H9 (cell line): ENCODE results near the gene CNOT11. TPM values are rescaled to one million over a fixed set of nuclear protein-coding genes. Genes with fewer than 3 reads are reported as not detected.

Experiments used
- DNase-seq: peaks from one replicate; pipeline ENCODE4 v3.0.0-alpha.2; 2017
- H2AFZ ChIP-seq: one replicate; pipeline ENCODE4 v1.6.1; 2013; ENCODE audit warnings: mild to moderate bottlenecking, low read length, control low read depth, moderate library complexity
- H2AK5ac ChIP-seq: 2 replicates; pipeline ENCODE4 v1.6.1; 2013; ENCODE audit warnings: low read length, control low read depth, mixed read lengths; ENCODE audit not compliant: insufficient read length
- H2BK120ac ChIP-seq: one replicate; pipeline ENCODE4 v1.6.1; 2013; ENCODE audit warnings: low read depth, mild to moderate bottlenecking, low read length, control low read depth, inconsistent platforms; ENCODE audit not compliant: poor library complexity, severe bottlenecking
- H2BK12ac ChIP-seq: 2 replicates; pipeline ENCODE4 v1.6.1; 2013; ENCODE audit warnings: low read length, control low read depth, mixed read lengths, low read depth; ENCODE audit not compliant: insufficient read length
- H2BK15ac ChIP-seq: 2 replicates; pipeline ENCODE4 v1.6.1; 2013; ENCODE audit warnings: low read depth, low read length, control low read depth
- H2BK20ac ChIP-seq: one replicate; pipeline ENCODE4 v1.6.1; 2013; ENCODE audit warnings: low read depth, mild to moderate bottlenecking, low read length, control low read depth, inconsistent platforms; ENCODE audit not compliant: poor library complexity, severe bottlenecking
- H2BK5ac ChIP-seq: 2 replicates; pipeline ENCODE4 v1.6.1; 2013; ENCODE audit warnings: low read length, control low read depth, mixed read lengths; ENCODE audit not compliant: insufficient read length
- H3K14ac ChIP-seq: 2 replicates; pipeline ENCODE4 v1.6.1; 2013; ENCODE audit warnings: low read length, control low read depth; ENCODE audit not compliant: insufficient read depth
- H3K18ac ChIP-seq: 2 replicates; pipeline ENCODE4 v1.6.1; 2013; ENCODE audit warnings: low read depth, mild to moderate bottlenecking, mixed read lengths, low read length, control low read depth; ENCODE audit not compliant: insufficient read length
- H3K23ac ChIP-seq: 2 replicates; pipeline ENCODE4 v1.6.1; 2013; ENCODE audit warnings: low read length, control low read depth, mixed read lengths, low read depth; ENCODE audit not compliant: insufficient read length
- H3K23me2 ChIP-seq: 2 replicates; pipeline ENCODE4 v1.6.1; 2013; ENCODE audit warnings: low read depth, mild to moderate bottlenecking, mixed read lengths, low read length, control low read depth; ENCODE audit not compliant: insufficient read length, poor library complexity, severe bottlenecking
- H3K27ac ChIP-seq: 2 replicates; pipeline ENCODE4 v1.5.1; 2013; ENCODE audit warnings: low read length, control low read depth, mixed read lengths, low read depth; ENCODE audit not compliant: insufficient read length
- H3K27me3 ChIP-seq: 2 replicates; pipeline ENCODE4 v1.6.1; 2013; ENCODE audit warnings: low read length, control low read depth, inconsistent platforms; ENCODE audit not compliant: insufficient read depth
- H3K4ac ChIP-seq: 2 replicates; pipeline ENCODE4 v1.6.1; 2013; ENCODE audit warnings: low read depth, mild to moderate bottlenecking, control low read depth, inconsistent platforms, low read length, moderate library complexity
- H3K4me1 ChIP-seq: 2 replicates; pipeline ENCODE4 v1.6.1; 2013; ENCODE audit warnings: low read length, control low read depth, inconsistent platforms; ENCODE audit not compliant: insufficient read depth
- H3K4me2 ChIP-seq: 2 replicates; pipeline ENCODE4 v1.6.1; 2013; ENCODE audit warnings: low read length, control low read depth, mixed read lengths; ENCODE audit not compliant: insufficient read length, insufficient read depth
- H3K56ac ChIP-seq: 2 replicates; pipeline ENCODE4 v1.6.1; 2013; ENCODE audit warnings: low read depth, mild to moderate bottlenecking, mixed read lengths, low read length, control low read depth; ENCODE audit not compliant: insufficient read length
- H3K79me1 ChIP-seq: 2 replicates; pipeline ENCODE4 v1.6.1; 2013; ENCODE audit warnings: low read depth, mild to moderate bottlenecking, moderate library complexity, low read length, control low read depth, inconsistent platforms; ENCODE audit not compliant: insufficient read depth, poor library complexity, severe bottlenecking
- H3K79me2 ChIP-seq: 2 replicates; pipeline ENCODE4 v1.6.1; 2013; ENCODE audit warnings: low read length, control low read depth, inconsistent platforms; ENCODE audit not compliant: insufficient read depth
- H3K9ac ChIP-seq: 2 replicates; pipeline ENCODE4 v1.6.1; 2013; ENCODE audit warnings: low read length, control low read depth, mixed read lengths; ENCODE audit not compliant: insufficient read length; ENCODE audit errors: extremely low read depth
- H3K9me3 ChIP-seq: one replicate; pipeline ENCODE4 v1.6.1; 2013; ENCODE audit warnings: low read depth, low read length, inconsistent platforms; ENCODE audit not compliant: control insufficient read depth
- H3T11ph ChIP-seq: one replicate; pipeline ENCODE4 v1.6.1; 2013; ENCODE audit warnings: mild to moderate bottlenecking, low read length, control low read depth, inconsistent platforms
- H4K20me1 ChIP-seq: one replicate; pipeline ENCODE4 v1.6.1; 2013; ENCODE audit not compliant: control insufficient read depth, insufficient read length, insufficient read depth
- H4K5ac ChIP-seq: 2 replicates; pipeline ENCODE4 v1.6.1; 2013; ENCODE audit warnings: low read depth, mild to moderate bottlenecking, mixed read lengths, low read length, control low read depth; ENCODE audit not compliant: insufficient read length
- H4K8ac ChIP-seq: replicated peaks from 2 replicates; pipeline ENCODE4 v1.6.1; 2013; ENCODE audit warnings: low read length, control low read depth, mixed read lengths, low read depth; ENCODE audit not compliant: insufficient read length
- H4K91ac ChIP-seq: 2 replicates; pipeline ENCODE4 v1.6.1; 2013; ENCODE audit warnings: low read depth, mild to moderate bottlenecking, moderate library complexity, mixed read lengths, low read length, control low read depth; ENCODE audit not compliant: insufficient read length
- H3K27ac Mint-ChIP-seq, 3 experiments: 2 replicates in 2 of 3; 3 replicates in 1 of 3; pipeline ENCODE4 v1.8.0; 2020 to 2021; ENCODE audit warnings: mixed read lengths in 3 of 3, mild to moderate bottlenecking in 1 of 3, moderate library complexity in 1 of 3
- H3K27me3 Mint-ChIP-seq: 2 replicates; pipeline ENCODE4 v1.8.0; 2021; ENCODE audit warnings: low read depth, mild to moderate bottlenecking, moderate library complexity, mixed read lengths
- H3K36me3 Mint-ChIP-seq, 3 experiments: 2 replicates in 2 of 3; 3 replicates in 1 of 3; pipeline ENCODE4 v1.8.0; 2020 to 2021; ENCODE audit warnings: low read depth in 3 of 3, mixed read lengths in 3 of 3; ENCODE audit not compliant: insufficient read depth in 1 of 3
- H3K4me1 Mint-ChIP-seq, 2 experiments: 2 replicates each; pipeline ENCODE4 v1.8.0; 2020; ENCODE audit warnings: mixed read lengths in 2 of 2
- H3K4me3 Mint-ChIP-seq, 2 experiments: 2 replicates in 1 of 2; 3 replicates in 1 of 2; pipeline ENCODE4 v1.8.0; 2020 to 2021; ENCODE audit warnings: mild to moderate bottlenecking in 2 of 2, mixed read lengths in 2 of 2, moderate library complexity in 1 of 2
- H3K9me3 Mint-ChIP-seq, 2 experiments: 2 replicates in 1 of 2; 3 replicates in 1 of 2; pipeline ENCODE4 v1.8.0; 2020; ENCODE audit warnings: mild to moderate bottlenecking in 2 of 2, mixed read lengths in 2 of 2, moderate library complexity in 1 of 2
- WGBS: extraction: QIAGEN DNeasy Blood & Tissue Kit; methylation state at CpG from one replicate; pipeline ENCODE4 v1.1.7; 2013; ENCODE audit warnings: missing lambda C conversion rate, low lambda C conversion rate, mixed read lengths; ENCODE audit not compliant: insufficient read length; ENCODE audit errors: extremely low coverage; 5-methylcytosine and 5-hydroxymethylcytosine counted together
- total RNA-seq: library from RNA; stranded (reverse); gene quantifications from 2 replicates; pipeline ENCODE4 v1.2.1, GENCODE V29; 2021
- TF ChIP-seq, protein P1 (sequence below): fragments of 200-600 bp; sonication (generic); conservative IDR thresholded peaks from 3 replicates; pipeline ENCODE4 v1.8.0; 2021; ENCODE audit warnings: antibody characterized with exemption, mild to moderate bottlenecking

Gene CNOT11
- total RNA-seq, 1 experiment from 2014 or later, result 46.8 TPM

DNA sequence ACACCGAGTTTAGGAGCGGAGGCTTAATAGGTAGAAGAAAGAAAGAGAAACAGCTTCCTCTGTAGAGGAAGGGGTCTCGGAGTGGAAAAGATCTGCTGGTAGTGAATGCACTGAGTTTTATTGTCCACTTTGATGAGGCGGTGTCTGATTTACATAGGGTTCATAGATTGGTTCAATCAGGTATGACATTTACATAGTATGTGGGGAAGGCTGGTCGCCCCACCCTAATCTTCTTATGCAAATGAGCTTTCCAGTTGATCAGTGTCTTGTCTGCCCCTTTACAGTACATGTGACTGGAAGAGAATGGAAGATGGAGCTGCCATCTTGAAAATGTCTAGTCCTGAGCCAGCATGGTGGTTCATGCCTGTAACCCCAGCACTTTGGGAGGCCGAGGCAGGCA, 19.9 kb upstream of the CNOT11 start:
- no peak overlapping the region for H3K14ac ChIP-seq
- H2AK5ac ChIP-seq, result no peak overlapping the region
- H3K4me1 Mint-ChIP-seq, result no peaks in the 10 kb centered on the region; a peak in 1 of 4 replicates
- H2BK12ac ChIP-seq, result no peak overlapping the region
- H2BK15ac ChIP-seq, result no peak overlapping the region
- H3T11ph ChIP-seq, result no peak overlapping the region
- no peak overlapping the region for H3K4me3 Mint-ChIP-seq
- no peak overlapping the region for H3K23ac ChIP-seq
- H3K4ac ChIP-seq, result no peak overlapping the region
- no peaks in the 10 kb centered on the region for H3K9me3 ChIP-seq
- no peak overlapping the region for H3K9ac ChIP-seq
- H4K8ac ChIP-seq, result no peak overlapping the region
- no peak overlapping the region for H3K4me2 ChIP-seq
- no peaks in the 10 kb centered on the region for H3K27me3 ChIP-seq
- peaks cover 5 to 9% (median 8%) of the 10 kb centered on the region in 3 experiments; a peak in 6 of 7 replicates for H3K36me3 Mint-ChIP-seq
- H2BK20ac ChIP-seq, result no peak overlapping the region
- no CpG with 5 or more reads among the region's 6 CpGs for WGBS
- no peaks in the 10 kb centered on the region for H3K4me1 ChIP-seq
- DNase-seq, result no peak
- H3K23me2 ChIP-seq, result no peaks in the 10 kb centered on the region
- H3K27me3 Mint-ChIP-seq, result peaks cover 1% of the 10 kb centered on the region; the same call in 1 of the 2 replicates
- no peak overlapping the region for H3K56ac ChIP-seq
- no peak overlapping the region for H2BK5ac ChIP-seq
- H3K79me1 ChIP-seq, result no peaks in the 10 kb centered on the region
- no peak overlapping the region for H2AFZ ChIP-seq
- H2BK120ac ChIP-seq, result no peak overlapping the region
- H3K18ac ChIP-seq, result no peak overlapping the region
- H4K5ac ChIP-seq, result no peak overlapping the region
- H3K27ac ChIP-seq, result no peak overlapping the region
- TF ChIP-seq, protein P1, sequence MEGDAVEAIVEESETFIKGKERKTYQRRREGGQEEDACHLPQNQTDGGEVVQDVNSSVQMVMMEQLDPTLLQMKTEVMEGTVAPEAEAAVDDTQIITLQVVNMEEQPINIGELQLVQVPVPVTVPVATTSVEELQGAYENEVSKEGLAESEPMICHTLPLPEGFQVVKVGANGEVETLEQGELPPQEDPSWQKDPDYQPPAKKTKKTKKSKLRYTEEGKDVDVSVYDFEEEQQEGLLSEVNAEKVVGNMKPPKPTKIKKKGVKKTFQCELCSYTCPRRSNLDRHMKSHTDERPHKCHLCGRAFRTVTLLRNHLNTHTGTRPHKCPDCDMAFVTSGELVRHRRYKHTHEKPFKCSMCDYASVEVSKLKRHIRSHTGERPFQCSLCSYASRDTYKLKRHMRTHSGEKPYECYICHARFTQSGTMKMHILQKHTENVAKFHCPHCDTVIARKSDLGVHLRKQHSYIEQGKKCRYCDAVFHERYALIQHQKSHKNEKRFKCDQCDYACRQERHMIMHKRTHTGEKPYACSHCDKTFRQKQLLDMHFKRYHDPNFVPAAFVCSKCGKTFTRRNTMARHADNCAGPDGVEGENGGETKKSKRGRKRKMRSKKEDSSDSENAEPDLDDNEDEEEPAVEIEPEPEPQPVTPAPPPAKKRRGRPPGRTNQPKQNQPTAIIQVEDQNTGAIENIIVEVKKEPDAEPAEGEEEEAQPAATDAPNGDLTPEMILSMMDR, result no peak
- no peaks in the 10 kb centered on the region for H4K20me1 ChIP-seq
- H3K9me3 Mint-ChIP-seq, result peaks cover 11 to 15% of the 10 kb centered on the region in 2 experiments
- H3K79me2 ChIP-seq, result no peaks in the 10 kb centered on the region
- no peak overlapping the region for H4K91ac ChIP-seq
- H3K27ac Mint-ChIP-seq, result no peak overlapping the region
